ENCODE data around the gene SLC9A3.
A peak's percentile ranks its signal among the peaks of the same experiment; 100 is the strongest.

SLC9A3 gene

DNA sequence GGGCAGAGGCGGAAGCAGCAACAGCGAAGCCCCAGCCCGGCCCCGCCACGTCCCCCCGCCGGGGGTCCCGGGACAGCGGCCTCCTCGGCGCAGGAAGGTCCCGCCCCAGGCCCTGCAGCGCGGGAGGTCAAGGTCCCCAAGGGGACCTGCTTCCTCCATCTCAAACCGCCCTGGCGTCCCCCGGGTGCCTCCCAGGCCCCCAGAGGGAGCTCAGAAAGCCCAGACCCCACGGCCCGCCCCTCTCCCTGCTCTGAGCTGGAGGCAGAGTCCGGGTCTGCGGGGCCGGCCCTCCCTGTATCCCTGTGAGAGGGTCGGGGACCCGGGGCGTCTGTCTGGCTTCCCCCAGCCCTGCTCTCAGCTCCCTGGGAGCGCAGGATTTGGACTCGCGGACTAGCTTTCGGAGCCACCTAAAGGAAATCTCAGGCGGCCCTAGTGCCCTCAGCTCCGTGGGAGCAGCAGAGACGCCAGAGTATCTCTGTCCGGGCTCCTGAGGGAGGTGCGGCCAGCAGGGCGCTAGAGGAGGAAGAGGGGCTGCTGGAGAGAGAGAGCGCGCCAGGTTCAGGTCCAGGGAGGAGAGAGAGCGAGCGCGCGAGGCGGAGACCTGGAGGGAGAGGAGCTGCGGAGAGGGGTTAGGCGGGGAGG, 50.6 kb downstream of the SLC9A3 start:
- H3K4me1 ChIP-seq (ENCODE audit: control insufficient read depth, low read depth, low read length): no peaks in the 10 kb centered on the region
- H3K36me3 ChIP-seq (ENCODE audit: control insufficient read depth, low read depth, low read length): no peaks in the 10 kb centered on the region
- peaks cover 47% of the 10 kb centered on the region for H3K27me3 ChIP-seq (ENCODE audit: control insufficient read depth, insufficient read depth, low read length)
- no peak overlapping the region for H3K9ac ChIP-seq (ENCODE audit: low read length)
- peak overlapping the region; percentile 60 for H3K4me3 ChIP-seq (ENCODE audit: low read length)
- no peaks in the 10 kb centered on the region for H3K9me3 ChIP-seq (ENCODE audit: control insufficient read depth, low read depth, low read length)
- H3K27ac ChIP-seq (ENCODE audit: low read length): no peak overlapping the region

DNA sequence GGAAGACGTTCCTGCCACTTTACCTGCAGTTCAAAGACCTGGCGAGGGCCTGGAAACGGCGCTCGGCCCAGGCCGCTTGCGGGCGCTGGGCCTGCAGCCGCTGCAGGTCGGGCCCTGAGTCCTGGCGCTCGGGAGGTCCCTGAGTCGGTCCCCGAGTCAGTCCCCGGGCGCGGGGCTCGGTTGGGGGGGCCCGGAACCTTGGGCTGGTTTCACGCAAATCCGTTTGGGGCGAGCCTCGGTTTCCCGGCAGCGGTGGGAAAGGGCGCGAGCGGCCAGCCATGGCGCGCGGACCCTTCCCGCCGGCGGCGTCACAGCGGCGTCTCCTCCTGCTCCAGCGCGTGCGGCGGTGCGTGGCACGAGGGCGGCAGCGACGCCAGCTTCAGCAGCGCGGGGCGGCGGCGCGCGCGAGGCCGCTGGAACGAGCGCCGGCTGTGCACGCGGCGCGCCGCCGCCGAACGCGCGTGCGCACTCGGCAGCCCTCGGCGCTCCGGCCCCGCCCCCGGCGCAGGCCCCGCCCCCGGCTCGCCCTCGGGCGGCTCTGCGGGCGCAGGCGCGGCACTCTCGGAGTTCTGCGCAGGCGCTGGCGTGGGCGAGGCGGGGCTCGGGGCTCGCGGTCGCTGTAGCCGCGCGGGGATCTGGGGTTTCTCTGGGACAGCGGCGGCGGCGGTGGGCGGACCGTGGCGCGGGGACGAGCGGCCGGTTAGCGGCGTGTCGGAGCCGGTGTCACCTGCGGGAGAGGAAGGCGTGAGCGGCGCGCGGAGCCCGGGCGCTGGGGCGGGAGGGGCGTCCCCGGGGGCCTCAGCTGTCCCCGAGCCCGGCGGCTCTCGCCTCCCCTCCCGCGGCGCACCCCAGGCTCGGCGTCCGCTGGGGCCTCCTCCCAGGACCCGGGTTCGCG, 51.3 kb downstream of the SLC9A3 start:
- Histone ChIP-seq H3K9me3 (ENCODE audit: control insufficient read depth, low read depth, low read length) (no peaks in the 10 kb centered on the region), H3K4me1 (ENCODE audit: control insufficient read depth, low read depth, low read length) (no peaks in the 10 kb centered on the region), H3K9ac (ENCODE audit: low read length) (peak overlapping the region; percentile 79), H3K27ac (ENCODE audit: low read length) (no peak overlapping the region), H3K4me3 (ENCODE audit: low read length) (peak overlapping the region; percentile 60), H3K27me3 (ENCODE audit: control insufficient read depth, insufficient read depth, low read length) (peaks cover 47% of the 10 kb centered on the region), H3K36me3 (ENCODE audit: control insufficient read depth, low read depth, low read length) (no peaks in the 10 kb centered on the region)

DNA sequence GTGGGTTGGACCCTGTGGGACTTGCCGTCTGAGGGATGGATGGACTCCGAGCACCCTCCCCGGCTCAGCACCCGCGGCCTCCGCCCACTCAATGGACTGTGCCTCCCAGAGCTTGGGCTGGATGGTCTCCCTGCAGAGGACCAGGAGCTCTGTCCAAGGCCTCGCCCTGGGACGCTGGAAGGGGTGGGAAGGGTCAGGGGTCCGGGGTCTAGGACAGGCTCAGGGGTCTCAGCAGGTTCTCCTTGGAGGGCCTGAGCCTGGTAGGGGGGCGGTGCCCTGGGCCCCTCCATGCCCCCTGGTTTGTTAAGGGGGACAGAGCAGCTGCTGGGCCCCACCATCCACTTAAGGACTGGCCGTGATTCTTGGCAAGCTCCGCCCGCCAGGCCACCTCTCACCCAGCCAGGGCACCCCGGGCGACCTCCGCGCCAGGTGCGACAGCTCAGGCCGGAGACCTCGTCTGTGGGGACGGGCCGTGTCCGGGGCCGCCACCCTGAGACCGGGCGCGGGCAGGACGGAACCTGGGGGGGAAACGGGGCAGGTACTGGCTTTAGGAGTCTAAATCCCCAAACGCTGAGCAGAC, 52.1 kb downstream of the SLC9A3 start:
- H3K27ac ChIP-seq (ENCODE audit: low read length): no peak overlapping the region
- no peaks in the 10 kb centered on the region for H3K36me3 ChIP-seq (ENCODE audit: control insufficient read depth, low read depth, low read length)
- peak overlapping the region; percentile 57 for H3K4me3 ChIP-seq (ENCODE audit: low read length)
- H3K9me3 ChIP-seq (ENCODE audit: control insufficient read depth, low read depth, low read length): no peaks in the 10 kb centered on the region
- H3K9ac ChIP-seq (ENCODE audit: low read length): peak overlapping the region; percentile 79
- H3K27me3 ChIP-seq (ENCODE audit: control insufficient read depth, insufficient read depth, low read length): peaks cover 42% of the 10 kb centered on the region
- no peaks in the 10 kb centered on the region for H3K4me1 ChIP-seq (ENCODE audit: control insufficient read depth, low read depth, low read length)

DNA sequence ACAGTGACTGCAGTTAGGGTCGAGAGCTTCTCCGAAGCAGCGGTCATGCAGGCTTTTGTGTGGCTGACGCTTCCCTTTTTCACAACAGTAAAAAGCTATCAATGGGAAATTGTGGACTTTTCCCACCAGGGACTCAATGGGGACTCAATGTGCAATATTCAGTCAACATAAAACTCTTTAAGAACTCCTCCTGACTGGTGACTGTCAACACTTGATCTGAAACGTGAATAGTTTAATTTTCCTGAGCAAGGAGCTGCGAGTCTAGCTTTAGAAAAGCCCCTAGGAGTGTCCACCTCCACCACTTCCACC, 52.5 kb downstream of the SLC9A3 start:
- H3K9me3 ChIP-seq (ENCODE audit: control insufficient read depth, low read depth, low read length): no peaks in the 10 kb centered on the region
- H3K27ac ChIP-seq (ENCODE audit: low read length): no peak overlapping the region
- peaks cover 38% of the 10 kb centered on the region for H3K27me3 ChIP-seq (ENCODE audit: control insufficient read depth, insufficient read depth, low read length)
- H3K4me3 ChIP-seq (ENCODE audit: low read length): peak overlapping the region; percentile 57
- H3K36me3 ChIP-seq (ENCODE audit: control insufficient read depth, low read depth, low read length): peaks cover 1% of the 10 kb centered on the region
- H3K9ac ChIP-seq (ENCODE audit: low read length): no peak overlapping the region
- no peaks in the 10 kb centered on the region for H3K4me1 ChIP-seq (ENCODE audit: control insufficient read depth, low read depth, low read length)

DNA sequence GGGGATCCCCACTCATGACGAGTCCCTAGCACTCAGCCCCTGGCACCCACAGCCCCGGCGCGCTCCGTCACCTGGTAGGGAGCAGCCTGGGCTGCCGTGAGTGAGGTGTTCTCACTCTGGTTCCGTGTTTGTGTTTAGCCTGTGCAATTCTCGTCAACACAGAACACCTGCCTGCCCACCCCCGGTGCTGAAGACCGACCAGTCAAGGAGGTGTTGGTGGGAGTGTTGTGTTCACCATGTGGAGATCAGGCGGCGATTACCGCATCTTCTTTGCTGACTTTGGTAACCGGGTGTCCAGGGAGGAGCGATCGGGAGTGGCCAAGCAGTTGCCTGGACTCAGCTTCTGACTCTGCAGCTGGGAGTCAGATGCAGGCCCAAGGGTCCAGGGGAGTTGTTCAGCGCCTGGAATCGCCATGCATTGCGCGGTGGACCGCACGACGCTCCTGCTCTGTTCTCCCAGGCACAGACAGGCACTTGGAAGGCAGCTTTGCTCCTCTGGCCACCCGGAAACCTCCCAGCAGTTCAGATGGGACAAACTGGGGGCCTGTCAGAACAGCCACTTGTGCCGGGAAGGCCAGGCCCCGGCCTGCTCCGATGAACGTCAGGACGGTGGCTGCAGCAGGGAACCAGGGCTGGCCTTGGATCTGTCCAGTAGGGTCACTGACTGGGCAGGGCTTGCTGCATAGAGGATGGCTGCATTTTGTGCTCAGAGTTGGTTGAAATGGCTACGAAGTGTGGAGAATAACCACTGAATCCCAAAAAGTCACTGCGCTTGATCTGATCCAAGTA, 53.1 kb downstream of the SLC9A3 start:
- Histone ChIP-seq H3K9ac (ENCODE audit: low read length) (no peak overlapping the region), H3K4me1 (ENCODE audit: control insufficient read depth, low read depth, low read length) (no peaks in the 10 kb centered on the region), H3K4me3 (ENCODE audit: low read length) (no peak overlapping the region), H3K27me3 (ENCODE audit: control insufficient read depth, insufficient read depth, low read length) (peaks cover 33% of the 10 kb centered on the region), H3K9me3 (ENCODE audit: control insufficient read depth, low read depth, low read length) (no peaks in the 10 kb centered on the region), H3K27ac (ENCODE audit: low read length) (no peak overlapping the region), H3K36me3 (ENCODE audit: control insufficient read depth, low read depth, low read length) (peaks cover 7% of the 10 kb centered on the region)

DNA sequence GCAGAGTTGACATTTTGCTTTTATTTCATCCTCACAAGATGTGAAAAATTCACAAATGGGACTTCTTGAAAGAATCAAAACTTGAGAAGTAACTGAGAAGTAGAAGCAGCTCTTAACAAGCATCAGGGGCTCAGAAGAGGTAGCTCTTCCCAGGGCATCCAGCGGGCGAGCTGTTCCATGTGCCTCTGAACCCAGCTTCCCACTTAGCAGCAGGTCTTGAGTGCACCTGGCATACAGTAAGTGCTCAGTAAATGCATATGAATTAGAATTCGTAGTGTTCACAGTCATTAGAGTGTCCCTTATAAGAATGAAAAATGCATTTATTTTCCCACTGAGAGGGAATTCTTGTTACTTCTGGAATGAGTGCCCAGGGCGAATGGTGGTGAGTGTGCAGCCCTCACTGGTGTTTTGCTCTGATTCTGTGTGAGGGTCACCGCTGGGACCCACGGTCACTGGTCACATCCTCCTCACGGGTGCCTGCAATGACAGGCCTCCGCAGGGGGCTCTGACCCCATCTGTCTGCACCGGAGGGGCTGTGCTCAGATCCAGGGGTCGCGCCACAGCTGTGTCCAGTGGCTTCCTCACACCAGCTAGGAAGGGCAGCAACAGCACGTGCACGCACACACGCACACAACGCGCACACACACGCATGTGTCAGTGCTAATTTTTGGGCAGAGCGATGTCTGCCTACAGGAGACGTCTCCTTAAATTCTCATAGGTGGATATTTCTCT, 54.3 kb downstream of the SLC9A3 start:
- no peak overlapping the region for H3K9ac ChIP-seq (ENCODE audit: low read length)
- H3K4me1 ChIP-seq (ENCODE audit: control insufficient read depth, low read depth, low read length): no peaks in the 10 kb centered on the region
- peaks cover 11% of the 10 kb centered on the region for H3K36me3 ChIP-seq (ENCODE audit: control insufficient read depth, low read depth, low read length)
- peaks cover 20% of the 10 kb centered on the region for H3K27me3 ChIP-seq (ENCODE audit: control insufficient read depth, insufficient read depth, low read length)
- no peak overlapping the region for H3K4me3 ChIP-seq (ENCODE audit: low read length)
- no peak overlapping the region for H3K27ac ChIP-seq (ENCODE audit: low read length)
- no peaks in the 10 kb centered on the region for H3K9me3 ChIP-seq (ENCODE audit: control insufficient read depth, low read depth, low read length)

DNA sequence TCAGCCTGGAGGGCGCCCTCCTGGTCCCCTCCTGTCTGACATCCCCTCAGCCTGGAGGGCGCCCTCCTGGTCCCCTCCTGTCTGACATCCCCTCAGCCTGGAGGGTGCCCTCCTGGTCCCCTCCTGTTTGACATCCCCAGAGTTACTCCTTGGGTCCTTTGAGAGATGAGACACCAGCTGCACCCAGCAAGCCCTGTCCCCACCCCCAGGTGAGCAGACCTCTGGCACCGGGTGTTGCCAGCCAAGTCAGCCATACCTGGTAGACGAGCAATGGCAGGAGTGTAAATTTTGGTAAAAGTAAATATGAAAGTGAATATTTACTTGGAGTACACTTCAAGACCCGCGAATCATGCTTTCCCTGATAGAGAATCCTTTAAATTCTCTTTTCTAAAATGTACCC, 55.8 kb downstream of the SLC9A3 start:
- no peaks in the 10 kb centered on the region for H3K9me3 ChIP-seq (ENCODE audit: control insufficient read depth, low read depth, low read length)
- peaks cover 5% of the 10 kb centered on the region for H3K27me3 ChIP-seq (ENCODE audit: control insufficient read depth, insufficient read depth, low read length)
- no peaks in the 10 kb centered on the region for H3K4me1 ChIP-seq (ENCODE audit: control insufficient read depth, low read depth, low read length)
- H3K36me3 ChIP-seq (ENCODE audit: control insufficient read depth, low read depth, low read length): peaks cover 21% of the 10 kb centered on the region
- no peak overlapping the region for H3K9ac ChIP-seq (ENCODE audit: low read length)
- no peak overlapping the region for H3K27ac ChIP-seq (ENCODE audit: low read length)
- H3K4me3 ChIP-seq (ENCODE audit: low read length): no peak overlapping the region

DNA sequence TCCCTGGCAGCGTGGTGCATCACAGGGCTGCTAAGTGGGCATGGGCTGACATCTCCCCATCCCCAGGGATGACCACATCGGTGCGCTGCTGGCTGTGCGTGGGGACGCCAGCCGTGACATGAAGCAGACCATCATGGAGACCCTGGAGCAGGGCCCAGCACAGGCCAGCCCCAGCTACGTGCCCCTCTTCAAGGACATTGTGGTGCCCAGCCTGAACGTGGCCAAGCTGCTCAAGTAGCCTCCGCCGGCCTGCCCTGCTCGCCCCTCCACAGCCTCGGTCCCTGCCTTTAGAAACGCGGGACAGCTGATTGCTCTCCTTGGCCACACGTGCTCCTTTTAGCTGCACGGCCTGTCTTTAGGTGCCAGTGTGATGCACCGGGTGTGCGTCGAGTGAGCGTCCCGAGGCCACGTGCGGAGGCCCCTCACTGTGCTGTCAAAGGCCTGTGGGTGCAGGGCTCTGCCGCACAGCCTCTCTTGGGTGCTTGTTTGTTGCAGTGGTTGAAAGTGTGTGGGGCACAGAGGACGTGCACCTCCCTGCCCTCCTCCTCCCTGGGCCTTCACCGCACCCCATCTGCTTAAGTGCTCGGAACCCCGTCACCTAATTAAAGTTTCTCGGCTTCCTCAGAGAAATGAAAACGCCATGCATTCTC, 57.5 kb downstream of the SLC9A3 start:
- H3K4me3 ChIP-seq (ENCODE audit: low read length): no peak overlapping the region

DNA sequence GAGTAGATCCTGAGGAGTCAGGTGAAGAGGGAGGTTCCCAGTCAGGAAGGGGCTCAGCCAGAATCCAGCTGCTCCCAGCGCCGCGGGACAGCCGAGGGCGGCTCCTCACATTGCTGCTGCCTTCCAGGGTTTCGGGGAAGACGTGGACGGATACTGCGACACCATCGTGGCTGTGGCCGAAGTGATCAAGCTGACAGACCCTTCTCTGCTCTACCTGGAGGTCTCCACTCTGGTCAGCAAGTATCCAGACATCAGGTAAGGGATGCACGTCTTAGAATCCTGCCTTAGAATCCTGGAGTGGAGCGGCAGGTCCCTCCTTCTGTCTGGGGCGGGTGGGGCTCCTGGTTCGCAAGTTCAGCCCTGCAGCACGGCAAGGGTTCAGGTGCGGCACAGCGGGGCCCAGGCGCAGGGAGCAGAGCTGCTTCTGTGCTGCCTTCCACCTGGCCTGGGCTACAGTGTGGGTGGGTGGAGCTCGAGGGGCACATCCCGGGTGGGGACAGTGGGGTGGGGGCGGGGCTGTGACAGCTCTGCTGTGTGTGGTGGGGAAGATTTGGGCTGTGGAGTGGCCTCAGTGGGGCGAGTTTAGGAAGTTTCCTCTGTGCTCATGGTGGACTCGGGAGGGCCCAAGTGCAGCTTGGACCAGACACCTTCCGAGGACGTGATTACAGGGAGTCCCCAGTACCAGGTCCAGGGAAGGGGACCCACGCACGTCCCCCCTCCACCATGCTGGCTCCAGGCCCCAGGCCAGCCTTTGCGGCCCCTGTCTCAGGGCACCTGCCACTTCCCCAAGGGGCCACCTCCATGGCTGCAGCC, 58.5 kb downstream of the SLC9A3 start:
- Histone ChIP-seq H3K9ac (ENCODE audit: low read length) (no peak overlapping the region), H3K36me3 (ENCODE audit: control insufficient read depth, low read depth, low read length) (peaks cover 33% of the 10 kb centered on the region)

More for the DNA sequence above, 57.5 kb downstream of the SLC9A3 start:
- Histone ChIP-seq H3K27ac (ENCODE audit: low read length) (no peak overlapping the region), H3K9ac (ENCODE audit: low read length) (no peak overlapping the region), H3K27me3 (ENCODE audit: control insufficient read depth, insufficient read depth, low read length) (peaks cover 2% of the 10 kb centered on the region), H3K4me1 (ENCODE audit: control insufficient read depth, low read depth, low read length) (no peaks in the 10 kb centered on the region), H3K9me3 (ENCODE audit: control insufficient read depth, low read depth, low read length) (no peaks in the 10 kb centered on the region), H3K36me3 (ENCODE audit: control insufficient read depth, low read depth, low read length) (peaks cover 32% of the 10 kb centered on the region)

More for the DNA sequence above, 58.5 kb downstream of the SLC9A3 start:
- Histone ChIP-seq H3K9me3 (ENCODE audit: control insufficient read depth, low read depth, low read length) (no peaks in the 10 kb centered on the region), H3K4me3 (ENCODE audit: low read length) (no peak overlapping the region), H3K27ac (ENCODE audit: low read length) (no peak overlapping the region), H3K27me3 (ENCODE audit: control insufficient read depth, insufficient read depth, low read length) (no peaks in the 10 kb centered on the region), H3K4me1 (ENCODE audit: control insufficient read depth, low read depth, low read length) (no peaks in the 10 kb centered on the region)
